ENCODE data around the gene EIF2AK3.

The EIF2AK3 gene

GRCh38 chr2:88560619-88561307 is 66.5 kb downstream of the EIF2AK3 start:
- TF ChIP-seq BACH2 (CRISPR knock-in tag; IDR thresholded peaks at IDR 0.05; ENCODE audit: borderline replicate concordance) (no peak), TSHZ2 (CRISPR knock-in tag; IDR thresholded peaks at IDR 0.05) (no peak), ZFP3 (CRISPR knock-in tag; IDR thresholded peaks at IDR 0.05) (no peak), ESRRG (CRISPR knock-in tag; IDR thresholded peaks at IDR 0.05) (no peak), ZNF70 (CRISPR knock-in tag; IDR thresholded peaks at IDR 0.05) (no peak), TCF4 (CRISPR knock-in tag; IDR thresholded peaks at IDR 0.05; ENCODE audit: borderline replicate concordance) (no peak), ZNF565 (CRISPR knock-in tag; conservative IDR thresholded peaks at IDR 0.05; ENCODE audit: low read depth) (no peak), CSDC2 (CRISPR knock-in tag; IDR thresholded peaks at IDR 0.05) (no peak), ARNTL (CRISPR knock-in tag; IDR thresholded peaks at IDR 0.05; ENCODE audit: borderline replicate concordance, low read depth) (no peak), SNAI2 (CRISPR knock-in tag; IDR thresholded peaks at IDR 0.05) (no peak), CSRNP3 (CRISPR knock-in tag; IDR thresholded peaks at IDR 0.05) (no peak), ZC3H10 (CRISPR knock-in tag; IDR thresholded peaks at IDR 0.05) (no peak), OSR1 (CRISPR knock-in tag; IDR thresholded peaks at IDR 0.05) (no peak), ZFP30 (CRISPR knock-in tag; IDR thresholded peaks at IDR 0.05) (no peak), ISL1 (CRISPR knock-in tag; IDR thresholded peaks at IDR 0.05) (no peak), CREB5 (CRISPR knock-in tag; IDR thresholded peaks at IDR 0.05; ENCODE audit: low read depth) (no peak), ZNF8 (CRISPR knock-in tag; IDR thresholded peaks at IDR 0.05) (no peak), TOX (CRISPR knock-in tag; IDR thresholded peaks at IDR 0.05; ENCODE audit: borderline replicate concordance) (no peak), PPARA (CRISPR knock-in tag; IDR thresholded peaks at IDR 0.05; ENCODE audit: borderline replicate concordance) (no peak)
- no peak for ATAC-seq

GRCh38 chr2:88557290-88557689 is 70.0 kb downstream of the EIF2AK3 start:
- no peak for ATAC-seq
- TF ChIP-seq ZNF565 (CRISPR knock-in tag; conservative IDR thresholded peaks at IDR 0.05; ENCODE audit: low read depth) (no peak), ZNF8 (CRISPR knock-in tag; IDR thresholded peaks at IDR 0.05) (no peak), ZNF70 (CRISPR knock-in tag; IDR thresholded peaks at IDR 0.05) (no peak), CSDC2 (CRISPR knock-in tag; IDR thresholded peaks at IDR 0.05) (no peak), ARNTL (CRISPR knock-in tag; IDR thresholded peaks at IDR 0.05; ENCODE audit: borderline replicate concordance, low read depth) (no peak), TSHZ2 (CRISPR knock-in tag; IDR thresholded peaks at IDR 0.05) (no peak), PATZ1 (CRISPR knock-in tag; IDR thresholded peaks at IDR 0.05; ENCODE audit: borderline replicate concordance) (no peak), ESRRG (CRISPR knock-in tag; IDR thresholded peaks at IDR 0.05) (no peak), TOX (CRISPR knock-in tag; IDR thresholded peaks at IDR 0.05; ENCODE audit: borderline replicate concordance) (no peak), ZFP3 (CRISPR knock-in tag; IDR thresholded peaks at IDR 0.05) (no peak), PPARA (CRISPR knock-in tag; IDR thresholded peaks at IDR 0.05; ENCODE audit: borderline replicate concordance) (no peak), CREB5 (CRISPR knock-in tag; IDR thresholded peaks at IDR 0.05; ENCODE audit: low read depth) (no peak), ISL1 (CRISPR knock-in tag; IDR thresholded peaks at IDR 0.05) (no peak), RARB (CRISPR knock-in tag; IDR thresholded peaks at IDR 0.05) (no peak), SNAI2 (CRISPR knock-in tag; IDR thresholded peaks at IDR 0.05) (no peak), ZFP30 (CRISPR knock-in tag; IDR thresholded peaks at IDR 0.05) (no peak), CSRNP3 (CRISPR knock-in tag; IDR thresholded peaks at IDR 0.05) (no peak), GLIS3 (CRISPR knock-in tag; IDR thresholded peaks at IDR 0.05) (no peak), TCF4 (CRISPR knock-in tag; IDR thresholded peaks at IDR 0.05; ENCODE audit: borderline replicate concordance) (no peak)
